ENCODE results near the gene OSTN.

GRCh38 chr3:191301017-191301416 is 102.0 kb downstream of the OSTN start:
- TF ChIP-seq BHLHE40 (IDR thresholded peaks at IDR 0.05; ENCODE audit: low read length): no peak
- TF ChIP-seq JUN (CRISPR knock-in tag; IDR thresholded peaks at IDR 0.05): no peak
- TF ChIP-seq RNF2 (conservative IDR thresholded peaks at IDR 0.05; ENCODE audit: low read depth): no peak

Data from HepG2 (cell line).